OCI-LY7 (cell line): ENCODE measurements around the gene BPIFB2. TPM values are rescaled to one million over a fixed set of nuclear protein-coding genes. Genes with fewer than 3 reads are reported as not detected.

Source experiments
- BruUV-seq: library from RNA; stranded (reverse); fragments of 400-500 nt; replicated peaks from 2 replicates; lab custom pipeline; 2021; lab: Mats Ljungman, UMichigan
- CTCF ChIA-PET: fragments of 300-600 bp; sonication (Branson Sonifier 250); formaldehyde crosslinking; loops from one replicate; lab custom pipeline; 2022; ENCODE audit warnings: antibody characterized with exemption; ENCODE audit not compliant: unreplicated experiment; lab: Charles Lee
- POLR2A ChIA-PET: fragments of 300-600 bp; sonication (Branson Sonifier 250); formaldehyde crosslinking; loops from one replicate; lab custom pipeline; 2022; ENCODE audit warnings: antibody characterized with exemption; lab: Charles Lee
- DNase-seq: peaks from one replicate; pipeline ENCODE4 v3.0.0-alpha.2; 2015; ENCODE audit warnings: low spot score
- H2AFZ ChIP-seq: fragments of 200-600 bp; sonication (generic), shearing (Covaris generic); 2 replicates; pipeline ENCODE4 v1.6.1; 2014; ENCODE audit warnings: mild to moderate bottlenecking, antibody characterized with exemption, low read length, moderate library complexity
- H3K27ac ChIP-seq: fragments of 200-600 bp; sonication (generic); 2 replicates; pipeline ENCODE4 v1.5.1; 2014; ENCODE audit warnings: mixed run types, low read depth, mild to moderate bottlenecking, moderate library complexity, low read length, inconsistent platforms; ENCODE audit not compliant: poor library complexity, severe bottlenecking
- H3K36me3 ChIP-seq: fragments of 200-600 bp; sonication (generic); 2 replicates; pipeline ENCODE4 v1.6.1; 2014; ENCODE audit warnings: mild to moderate bottlenecking, antibody characterized with exemption, low read length, moderate library complexity, mixed read lengths; ENCODE audit not compliant: insufficient read depth
- H3K4me1 ChIP-seq: fragments of 200-600 bp; sonication (generic); 2 replicates; pipeline ENCODE4 v1.5.1; 2014; ENCODE audit warnings: mild to moderate bottlenecking, low read length; ENCODE audit not compliant: insufficient read depth, poor library complexity, severe bottlenecking
- H3K4me2 ChIP-seq: fragments of 200-600 bp; sonication (generic); 2 replicates; pipeline ENCODE4 v1.6.1; 2014; ENCODE audit warnings: mild to moderate bottlenecking, low read length
- H3K4me3 ChIP-seq: fragments of 200-600 bp; sonication (generic); 2 replicates; pipeline ENCODE4 v1.5.1; 2014; ENCODE audit warnings: mild to moderate bottlenecking, low read depth, low read length; ENCODE audit not compliant: poor library complexity, severe bottlenecking
- H3K79me2 ChIP-seq: fragments of 200-600 bp; sonication (generic); 2 replicates; pipeline ENCODE4 v1.6.1; 2016; ENCODE audit warnings: low read depth, mild to moderate bottlenecking, low read length, moderate library complexity, mixed read lengths; ENCODE audit not compliant: insufficient read depth
- H3K9me2 ChIP-seq: fragments of 200-600 bp; sonication (generic); 2 replicates; pipeline ENCODE4 v1.6.1; 2016; ENCODE audit warnings: mild to moderate bottlenecking, low read length, mixed read lengths; ENCODE audit not compliant: insufficient read depth
- H3K9me3 ChIP-seq: fragments of 200-600 bp; sonication (generic); 2 replicates; pipeline ENCODE4 v1.6.1; 2014; ENCODE audit warnings: mild to moderate bottlenecking, mixed run types, low read length, mixed read lengths
- H4K20me1 ChIP-seq: fragments of 200-600 bp; sonication (generic); 2 replicates; pipeline ENCODE4 v1.6.1; 2014; ENCODE audit warnings: mild to moderate bottlenecking, antibody characterized with exemption, low read length, moderate library complexity, mixed read lengths; ENCODE audit not compliant: insufficient read depth
- CTCF ChIP-seq: fragments of 200-600 bp; sonication (generic); conservative IDR thresholded peaks from 2 replicates; pipeline ENCODE4 v1.5.1; 2014; ENCODE audit warnings: mild to moderate bottlenecking, antibody characterized with exemption, low read length, moderate library complexity, mixed read lengths
- EZH2phosphoT487 ChIP-seq: fragments of 200-600 bp; sonication (generic); IDR thresholded peaks from 2 replicates; pipeline ENCODE4 v1.6.1; 2018; ENCODE audit warnings: low read depth, borderline replicate concordance, mild to moderate bottlenecking, mixed run types, antibody characterized with exemption, low read length, moderate library complexity, mixed read lengths
- intact Hi-C: fragments of 100-400 bp; cut with micrococcal nuclease; formaldehyde crosslinking; loops from one replicate; pipeline ENCODE4 v1.10.0; 2022; ENCODE audit not compliant: unreplicated experiment
- total RNA-seq, 2 experiments: library from RNA; depleted of rRNA in 1 of 2; stranded (reverse); fragments of >200 nt in 1 of 2; shearing (Covaris generic) in 1 of 2; gene quantifications; 2 replicates each; pipeline ENCODE4 v1.2.3, GENCODE V29; 2014 to 2022

The BPIFB2 gene
- total RNA-seq, 2 experiments from 2014 or later, result not detected

GRCh38 chr20:33024243-33024560 lies 16.7 kb downstream of the BPIFB2 start:
- Histone ChIP-seq H3K79me2 (no peaks in the 10 kb centered on the region), H3K27ac (no peak overlapping the region), H3K4me1 (no peaks in the 10 kb centered on the region), H2AFZ (no peak overlapping the region), H3K4me3 (no peak overlapping the region), H3K9me3 (no peaks in the 10 kb centered on the region), H3K36me3 (no peaks in the 10 kb centered on the region), H3K9me2 (no peaks in the 10 kb centered on the region), H4K20me1 (no peaks in the 10 kb centered on the region), H3K4me2 (no peak overlapping the region)
- DNase-seq, result no peak
- ChIA-PET CTCF (interaction anchor here (0.5 kb wide), 1 partner anchor 14 kb away, joined by 3 read pairs; no protein-coding TSS in a partner anchor), POLR2A (no interaction called here)
- no TSS peak for BruUV-seq
- TF ChIP-seq CTCF (no peak), EZH2phosphoT487 (no peak)
- intact Hi-C loops, result no loop called here

GRCh38 chr20:33024609-33025317 lies 17.3 kb downstream of the BPIFB2 start:
- Histone ChIP-seq H3K4me2 (no peak overlapping the region), H3K27ac (no peak overlapping the region), H3K36me3 (no peaks in the 10 kb centered on the region), H3K9me3 (no peaks in the 10 kb centered on the region), H3K4me3 (no peak overlapping the region), H3K9me2 (no peaks in the 10 kb centered on the region), H3K4me1 (no peaks in the 10 kb centered on the region), H3K79me2 (no peaks in the 10 kb centered on the region), H2AFZ (no peak overlapping the region), H4K20me1 (no peaks in the 10 kb centered on the region)
- ChIA-PET CTCF (interaction anchor here (0.5 kb wide), 1 partner anchor 15 kb away, joined by 3 read pairs; no protein-coding TSS in a partner anchor), POLR2A (no interaction called here)
- no peak for TF ChIP-seq EZH2phosphoT487
- TF ChIP-seq CTCF, result no peak
- BruUV-seq, result no TSS peak
- no peak for DNase-seq
- intact Hi-C loops, result no loop called here

DNA sequence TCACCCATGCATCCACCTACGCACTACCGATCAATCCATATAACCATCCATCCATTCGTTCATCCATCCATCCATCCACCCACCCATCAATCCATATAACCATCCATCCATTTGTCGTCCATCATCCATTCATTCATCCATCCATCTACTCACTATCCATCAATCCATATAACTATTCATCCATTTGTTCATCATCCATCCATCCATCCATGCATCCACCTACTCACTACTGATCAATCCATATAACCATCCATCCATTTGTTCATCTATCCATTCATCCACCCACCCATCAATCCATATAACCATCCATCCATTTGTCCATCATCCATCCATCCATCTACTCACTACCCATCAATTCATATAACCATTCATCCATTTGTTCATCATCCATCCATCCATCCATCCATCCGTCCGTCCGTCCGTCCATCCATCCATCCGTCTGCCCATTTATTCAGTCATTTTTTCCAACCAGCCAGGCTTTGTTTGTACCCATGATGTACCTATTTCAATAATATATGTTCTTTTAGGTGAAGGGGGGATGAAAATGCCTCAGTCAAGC lies 17.9 kb downstream of the BPIFB2 start:
- no peak for DNase-seq
- intact Hi-C loops, result no loop called here
- BruUV-seq, result no TSS peak
- TF ChIP-seq EZH2phosphoT487 (no peak), CTCF (no peak)
- POLR2A ChIA-PET, result no interaction called here
- no peak overlapping the region for H2AFZ ChIP-seq
- H3K9me2 ChIP-seq, result no peaks in the 10 kb centered on the region
- no peaks in the 10 kb centered on the region for H3K9me3 ChIP-seq
- H3K36me3 ChIP-seq, result no peaks in the 10 kb centered on the region
- no peak overlapping the region for H3K4me2 ChIP-seq
- no peak overlapping the region for H3K4me3 ChIP-seq
- CTCF ChIA-PET, result no interaction called here
- H3K4me1 ChIP-seq, result no peaks in the 10 kb centered on the region
- H3K27ac ChIP-seq, result no peak overlapping the region
- no peaks in the 10 kb centered on the region for H3K79me2 ChIP-seq
- H4K20me1 ChIP-seq, result no peaks in the 10 kb centered on the region
